HG03457 (cell line): ENCODE measurements around the gene MAP4K4.
"Not testable (repeated sequence)": the region's sequence is repeated elsewhere in the genome, so short reads cannot be mapped to it uniquely, and the experiment has no call there.

ENCODE experiments used
- ATAC-seq: cut with Tn5 transposase; IDR thresholded peaks from one replicate; pipeline ENCODE4 v1.9.1; 2021; ENCODE audit warnings: moderate number of reproducible peaks; ENCODE audit not compliant: unreplicated experiment

Gene MAP4K4

GRCh38 chr2:101899265-101899664, 201.8 kb downstream of the MAP4K4 start:
- no peak for ATAC-seq

- no peak for ATAC-seq
Observed at GRCh38 chr2:101899871-101900270, 202.4 kb downstream of the MAP4K4 start.

- no peak for ATAC-seq
Observed at GRCh38 chr2:101900375-101900774, 202.9 kb downstream of the MAP4K4 start.

DNA sequence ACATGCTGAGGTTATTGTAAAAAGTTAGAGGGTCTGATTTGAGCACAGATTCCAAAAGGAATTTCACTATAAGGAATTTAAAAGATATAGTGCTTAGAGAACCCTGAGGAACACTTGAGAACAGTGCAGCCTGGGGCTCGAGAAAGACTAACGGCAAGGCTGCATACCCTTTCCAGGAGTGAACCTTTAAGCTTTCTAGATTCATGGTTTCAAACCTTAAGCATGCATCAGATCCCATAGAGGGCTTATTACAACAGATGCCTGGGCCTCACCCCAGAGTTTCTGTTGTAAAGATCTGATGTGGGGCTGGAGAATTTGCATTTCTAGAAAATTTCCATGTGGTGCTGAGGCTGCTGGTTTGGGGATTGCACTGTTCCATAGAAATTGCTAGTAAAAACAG, 203.7 kb downstream of the MAP4K4 start:
- ATAC-seq: no peak

DNA sequence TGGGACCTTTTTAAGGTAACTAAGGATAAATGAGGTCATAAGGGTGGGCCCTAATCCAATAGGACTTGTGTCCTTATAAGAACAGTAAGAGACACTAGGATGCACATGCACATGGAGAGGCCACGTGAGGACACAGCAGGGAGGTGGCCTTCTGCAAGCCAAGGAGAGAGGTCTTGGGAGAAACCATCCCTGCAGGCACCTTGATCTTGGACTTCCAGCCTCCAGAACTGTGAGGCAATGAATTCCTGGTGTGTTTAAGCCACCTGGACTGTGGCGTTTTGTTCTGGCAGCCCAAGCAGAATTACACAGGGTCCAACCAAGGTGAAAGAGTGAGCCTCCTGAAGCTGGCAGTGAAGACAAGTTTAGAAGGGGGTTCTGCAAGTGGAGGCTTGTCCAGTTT, 204.7 kb downstream of the MAP4K4 start:
- ATAC-seq: no peak

DNA sequence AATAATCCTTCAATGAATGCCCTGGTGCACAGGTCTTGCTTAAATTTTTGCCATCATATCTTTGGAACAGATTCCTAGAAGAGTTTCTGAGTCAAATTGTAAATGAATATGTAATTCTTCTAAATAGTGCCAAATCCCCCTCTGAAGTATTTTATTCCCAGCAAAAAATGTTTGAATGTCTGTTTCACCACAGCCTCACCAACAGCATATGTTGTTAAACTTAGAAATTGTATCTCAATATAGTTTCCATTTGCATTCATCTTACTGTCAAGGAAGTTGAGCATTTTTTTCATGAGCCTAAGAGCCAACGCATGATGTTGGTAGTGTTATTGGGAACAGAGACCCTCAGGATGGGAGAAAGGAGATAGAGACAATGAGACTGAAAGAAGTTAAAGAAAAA, 207.4 kb downstream of the MAP4K4 start:
- ATAC-seq: no peak

DNA sequence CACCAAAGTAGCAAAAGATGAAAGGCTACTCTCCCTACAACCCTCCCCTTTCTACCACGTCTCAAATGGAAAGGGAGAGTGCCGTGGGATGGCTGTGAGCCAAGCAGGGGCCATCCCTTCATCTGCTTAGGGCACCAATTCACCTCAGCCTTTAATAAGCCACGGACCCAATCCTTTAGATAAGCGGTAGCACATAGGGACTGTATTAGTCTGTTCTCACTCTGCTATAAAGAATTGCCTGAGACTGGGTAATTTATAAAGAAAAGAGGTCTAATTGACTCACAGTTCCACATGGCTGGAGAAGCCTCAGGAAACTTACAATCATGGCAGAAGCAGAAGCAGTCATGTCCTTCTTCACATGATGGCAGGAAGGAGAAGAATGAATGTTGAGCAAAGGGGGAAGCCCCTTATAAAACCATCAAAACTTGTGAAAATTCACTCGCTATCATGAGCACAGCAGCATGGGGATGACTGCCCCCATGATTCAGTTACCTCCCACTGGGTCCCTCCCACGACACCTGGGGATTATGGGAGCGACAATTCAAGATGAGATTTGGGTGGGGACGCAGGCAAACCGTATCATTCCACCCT, 208.3 kb downstream of the MAP4K4 start:
- ATAC-seq: no peak

DNA sequence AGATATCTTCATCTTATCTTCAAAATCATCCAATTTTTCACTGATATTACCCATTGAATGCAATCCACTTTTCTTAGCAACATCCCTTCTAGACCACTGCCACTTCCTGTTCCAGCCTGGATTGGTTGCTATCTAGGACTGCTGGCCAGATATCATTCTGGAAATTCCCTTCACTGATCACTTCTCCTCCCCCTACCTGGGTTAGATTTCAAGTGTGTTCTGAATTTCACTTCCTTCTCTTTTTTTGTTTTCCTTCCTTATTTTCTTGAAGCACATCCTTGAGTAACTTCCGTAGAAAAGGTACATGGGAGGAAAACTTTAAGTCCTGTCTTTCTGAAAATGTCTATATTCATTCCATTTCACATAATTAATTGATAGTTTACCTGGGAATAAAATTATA, 212.3 kb downstream of the MAP4K4 start:
- ATAC-seq: no peak

GRCh38 chr2:101912545-101912944, 215.0 kb downstream of the MAP4K4 start:
- peak; percentile 79 for ATAC-seq

DNA sequence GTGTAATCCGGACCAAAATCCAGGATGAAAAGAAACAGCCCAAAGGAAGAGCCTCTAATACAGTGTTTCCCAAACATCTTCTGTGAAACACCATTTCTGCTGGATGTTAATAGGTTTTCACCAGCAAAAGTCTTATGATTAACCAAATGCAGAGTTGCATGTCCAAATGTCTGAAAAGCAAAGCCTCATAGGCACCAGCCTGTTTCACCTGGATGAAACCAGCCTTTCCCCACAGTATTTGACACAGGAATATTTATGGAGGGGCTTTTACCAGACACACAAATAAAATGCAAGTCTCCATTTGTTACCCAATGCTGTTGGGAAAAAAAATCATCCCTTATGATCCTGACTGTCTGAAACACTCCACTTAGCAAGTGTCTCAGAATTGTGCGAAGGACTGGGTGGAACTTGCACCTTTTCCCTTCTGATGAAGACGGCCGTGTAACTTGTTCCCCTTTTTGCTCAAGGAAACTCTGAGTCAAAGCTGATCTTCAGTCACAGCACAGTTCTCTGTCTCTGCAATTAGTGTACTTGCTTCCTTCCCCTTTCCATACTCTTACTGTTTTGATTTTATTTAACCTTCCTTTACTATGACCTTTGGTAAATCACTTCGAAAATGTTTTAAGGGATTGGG, 223.9 kb downstream of the MAP4K4 start:
- no peak for ATAC-seq

GRCh38 chr2:101921953-101922325, 224.4 kb downstream of the MAP4K4 start:
- ATAC-seq: no peak

DNA sequence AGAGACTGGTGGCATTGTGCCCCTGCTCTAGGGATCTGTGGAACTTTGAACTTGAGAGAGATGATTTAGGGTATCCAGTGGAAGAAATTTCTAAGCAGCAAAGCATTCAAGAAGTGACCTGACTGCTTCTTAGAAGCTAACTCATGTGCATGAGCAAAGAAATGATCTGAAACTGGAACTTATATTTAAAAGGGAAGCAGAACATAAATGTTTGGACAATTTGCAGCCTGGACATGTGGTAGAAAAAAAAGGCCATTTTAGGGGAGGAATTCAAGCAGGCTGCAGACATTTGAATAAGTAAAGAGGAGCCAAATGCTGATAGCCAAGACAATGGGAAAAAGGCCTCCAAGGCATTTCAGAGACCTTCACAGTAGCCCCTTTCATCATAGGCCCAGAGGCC, 226.8 kb downstream of the MAP4K4 start:
- not testable (repeated sequence) for ATAC-seq

GRCh38 chr2:101930019-101930418, 232.5 kb downstream of the MAP4K4 start:
- ATAC-seq: no peak

DNA sequence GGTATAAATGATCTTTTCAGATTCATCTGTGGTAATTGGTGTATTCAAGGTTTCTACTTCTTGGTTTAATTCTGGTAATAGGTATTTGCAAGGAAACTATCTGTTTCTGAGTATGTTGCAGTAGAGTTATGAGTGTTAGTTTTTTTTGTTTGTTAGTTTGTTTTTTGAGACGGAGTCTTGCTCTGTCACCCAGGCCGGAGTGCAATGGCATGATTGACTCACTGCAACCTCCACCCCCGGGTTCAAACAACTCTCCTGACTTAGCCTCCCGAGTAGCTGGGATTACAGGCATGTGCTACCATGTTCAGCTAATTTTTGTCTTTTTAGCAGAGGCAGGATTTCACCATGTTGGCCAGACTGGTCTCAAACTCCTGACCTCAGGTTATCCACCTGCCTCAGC, 233.3 kb downstream of the MAP4K4 start:
- ATAC-seq: no peak

GRCh38 chr2:101931402-101931801, 233.9 kb downstream of the MAP4K4 start:
- no peak for ATAC-seq

DNA sequence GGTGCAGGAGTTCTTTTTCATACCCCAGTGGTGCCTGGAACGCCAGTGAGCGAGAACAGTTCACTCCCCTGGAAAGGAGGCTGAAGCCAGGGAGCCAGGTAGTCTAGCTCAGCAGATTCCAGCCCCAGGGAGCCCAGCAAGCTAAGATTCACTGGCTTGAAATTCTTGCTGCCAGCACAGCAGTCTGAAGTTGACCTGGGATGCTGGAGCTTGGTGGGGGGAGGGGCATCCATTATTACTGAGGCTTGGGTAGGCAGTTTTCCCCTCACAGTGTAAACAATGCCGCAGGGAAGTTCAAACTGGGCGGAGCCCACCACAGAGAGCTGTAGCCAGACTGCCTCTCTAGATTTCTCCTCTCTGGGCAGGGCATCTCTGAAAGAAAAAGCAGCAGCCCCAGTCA, 238.3 kb downstream of the MAP4K4 start:
- not testable (repeated sequence) for ATAC-seq

DNA sequence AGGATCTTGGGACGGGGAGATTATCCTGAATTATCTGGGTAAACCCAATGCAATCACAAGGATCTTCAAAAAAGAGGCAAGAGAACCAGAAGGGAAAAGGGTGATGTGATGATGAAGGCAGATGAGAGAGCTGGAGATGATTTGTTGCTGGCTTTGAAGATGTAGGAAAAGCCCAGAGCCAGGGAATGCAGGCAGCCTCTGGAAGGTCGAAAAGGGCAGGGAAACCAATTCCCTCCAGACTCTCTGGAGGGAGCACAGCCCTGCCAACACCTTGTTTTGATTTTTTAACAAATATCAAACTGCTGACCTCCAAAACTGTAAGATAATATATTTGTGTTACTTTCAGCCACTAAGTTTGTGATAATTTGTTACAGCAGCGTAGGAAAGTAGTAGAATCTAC, 245.3 kb downstream of the MAP4K4 start:
- no peak for ATAC-seq
